Putamen (tissue), 1 donor: Measurements from ENCODE around the gene ACOT9.
"Not testable (repeated sequence)": the region's sequence is repeated elsewhere in the genome, so short reads cannot be mapped to it uniquely, and the experiment has no call there.

Source experiments
- DNase-seq: peaks from one replicate; pipeline ENCODE4 v3.0.0-alpha.2; 2016; ENCODE audit warnings: low spot score

Gene ACOT9

GRCh38 chrX:23765449-23765848 is 22.4 kb upstream of the ACOT9 start:
- DNase-seq, result no peak

- no peak for DNase-seq
These were observed 21.3 kb upstream of the ACOT9 start for GRCh38 chrX:23764188-23764984.

GRCh38 chrX:23759821-23760220 is 16.7 kb upstream of the ACOT9 start:
- no peak for DNase-seq

- peak; percentile 13 for DNase-seq
These were observed 13.1 kb upstream of the ACOT9 start for GRCh38 chrX:23756165-23756564.

- DNase-seq, result no peak
These were observed 11.6 kb upstream of the ACOT9 start for GRCh38 chrX:23754664-23755063.

GRCh38 chrX:23752740-23753415 is 9.8 kb upstream of the ACOT9 start:
- DNase-seq, result no peak

GRCh38 chrX:23749576-23749975 is 6.5 kb upstream of the ACOT9 start:
- no peak for DNase-seq

GRCh38 chrX:23749129-23749528 is 6.1 kb upstream of the ACOT9 start:
- DNase-seq, result no peak

GRCh38 chrX:23745786-23746185 is 2.7 kb upstream of the ACOT9 start:
- DNase-seq, result no peak

- not testable (repeated sequence) for DNase-seq
These were observed 521 bp upstream of the ACOT9 start for GRCh38 chrX:23743623-23743971.

- no peak for DNase-seq
These were observed 841 bp downstream of the ACOT9 start for GRCh38 chrX:23742174-23742696.

- no peak for DNase-seq
These were observed 5.7 kb downstream of the ACOT9 start for GRCh38 chrX:23737413-23737812.

- no peak for DNase-seq
These were observed 7.0 kb downstream of the ACOT9 start for GRCh38 chrX:23736030-23736429.

GRCh38 chrX:23732704-23733103 is 10.4 kb downstream of the ACOT9 start:
- no peak for DNase-seq

GRCh38 chrX:23731951-23732350 is 11.1 kb downstream of the ACOT9 start:
- DNase-seq, result no peak

GRCh38 chrX:23729214-23729613 is 13.9 kb downstream of the ACOT9 start:
- DNase-seq, result no peak

GRCh38 chrX:23727206-23727605 is 15.9 kb downstream of the ACOT9 start:
- no peak for DNase-seq

GRCh38 chrX:23726191-23726590 is 16.9 kb downstream of the ACOT9 start:
- no peak for DNase-seq

GRCh38 chrX:23720117-23720677 is 22.9 kb downstream of the ACOT9 start:
- no peak for DNase-seq

GRCh38 chrX:23705235-23705634 is 37.8 kb downstream of the ACOT9 start:
- no peak for DNase-seq

- DNase-seq, result no peak
These were observed 38.3 kb downstream of the ACOT9 start for GRCh38 chrX:23704673-23705206.

- DNase-seq, result peak; percentile 10
These were observed 43.4 kb downstream of the ACOT9 start for GRCh38 chrX:23699636-23700194.

- DNase-seq, result peak; percentile 24
These were observed 48.5 kb downstream of the ACOT9 start for GRCh38 chrX:23694606-23695005.
